ENCODE results near the gene TMEM47. TPM values are rescaled to one million over a fixed set of nuclear protein-coding genes. Genes with fewer than 3 reads are reported as not detected.

Gene TMEM47
- total and polyA plus RNA-seq, 2 donors (not counting 1 experiment from before 2014, with no cell fraction given): 128 to 240 TPM

GRCh38 chrX:34580069-34580468 is 77.0 kb downstream of the TMEM47 start:
- Histone ChIP-seq H3K4me2 (ENCODE audit: extremely low read depth, insufficient read depth, low read length) (no peak overlapping the region), H3K27ac (ENCODE audit: insufficient read depth, low read length) (no peak overlapping the region), H4K20me1 (ENCODE audit: control insufficient read depth, extremely low read depth, insufficient read depth, low read length) (no peaks in the 10 kb centered on the region), H3K4me3 (replicated peaks in 1 of 4; ENCODE audit: control extremely low read depth in 1 of 4, insufficient read depth in 1 of 4, low read depth in 3 of 4, low read length in 4 of 4) (no peak overlapping the region), H3K9me3 (ENCODE audit: control insufficient read depth, insufficient read depth, low read depth, low read length) (no peaks in the 10 kb centered on the region), H3K27me3 (ENCODE audit: control insufficient read depth, insufficient read depth, low read length) (no peaks in the 10 kb centered on the region), H3K79me2 (ENCODE audit: control insufficient read depth, insufficient read depth, low read length) (no peaks in the 10 kb centered on the region), H3K9ac (ENCODE audit: insufficient read depth, low read length) (no peak overlapping the region), H3K36me3 (ENCODE audit: control insufficient read depth, insufficient read depth, low read length) (no peaks in the 10 kb centered on the region), H3K4me1 (ENCODE audit: control insufficient read depth, extremely low read depth, insufficient read depth, low read length) (no peaks in the 10 kb centered on the region), H2AFZ (ENCODE audit: low read length) (no peak overlapping the region)
- DNase-seq (ENCODE audit: low read depth in 2 of 2): no peak
- TF ChIP-seq EZH2 (IDR thresholded peaks at IDR 0.05; ENCODE audit: low read length, missing control alignments) (no peak), CTCF (conservative IDR thresholded peaks at IDR 0.05 in 1 of 2, IDR thresholded peaks at IDR 0.05 in 1 of 2; ENCODE audit: low read depth in 1 of 2, low read length in 2 of 2) (no peak)

GRCh38 chrX:34578237-34578636 is 78.8 kb downstream of the TMEM47 start:
- Histone ChIP-seq H2AFZ (ENCODE audit: low read length) (no peak overlapping the region), H3K79me2 (ENCODE audit: control insufficient read depth, insufficient read depth, low read length) (no peaks in the 10 kb centered on the region), H3K4me1 (ENCODE audit: control insufficient read depth, extremely low read depth, insufficient read depth, low read length) (no peaks in the 10 kb centered on the region), H4K20me1 (ENCODE audit: control insufficient read depth, extremely low read depth, insufficient read depth, low read length) (no peaks in the 10 kb centered on the region), H3K9ac (ENCODE audit: insufficient read depth, low read length) (no peak overlapping the region), H3K4me2 (ENCODE audit: extremely low read depth, insufficient read depth, low read length) (no peak overlapping the region), H3K4me3 (replicated peaks in 1 of 4; ENCODE audit: control extremely low read depth in 1 of 4, insufficient read depth in 1 of 4, low read depth in 3 of 4, low read length in 4 of 4) (no peak overlapping the region), H3K27ac (ENCODE audit: insufficient read depth, low read length) (no peak overlapping the region), H3K36me3 (ENCODE audit: control insufficient read depth, insufficient read depth, low read length) (no peaks in the 10 kb centered on the region), H3K9me3 (ENCODE audit: control insufficient read depth, insufficient read depth, low read depth, low read length) (no peaks in the 10 kb centered on the region), H3K27me3 (ENCODE audit: control insufficient read depth, insufficient read depth, low read length) (no peaks in the 10 kb centered on the region)
- TF ChIP-seq EZH2 (IDR thresholded peaks at IDR 0.05; ENCODE audit: low read length, missing control alignments): no peak
- TF ChIP-seq CTCF (conservative IDR thresholded peaks at IDR 0.05 in 1 of 2, IDR thresholded peaks at IDR 0.05 in 1 of 2; ENCODE audit: low read depth in 1 of 2, low read length in 2 of 2): peak in 1 of 2 donors; percentile 37
- peak; percentile 21 to 68 for DNase-seq (ENCODE audit: low read depth in 2 of 2)
